Tibial artery (tissue), 4 donors: Measurements from ENCODE around the gene SYNGR4.

Experiments used
- DNase-seq, 2 donors: peaks; one replicate each; pipeline ENCODE4 v3.0.0-alpha.2; 2019
- H3K27ac ChIP-seq, 2 donors: fragments of 200-600 bp; sonication (generic) in 1 of 2; 1 replicate in 1 of 2; 2 replicates in 1 of 2; pipeline ENCODE4 v1.5.1; 2018 to 2019; ENCODE audit warnings: mild to moderate bottlenecking in 1 of 2
- H3K27me3 ChIP-seq, 2 donors: fragments of 200-600 bp; sonication (generic) in 1 of 2; one replicate each; pipeline versions ENCODE4 v1.5.1 to v1.6.0; 2016 to 2019
- H3K36me3 ChIP-seq, 3 donors: fragments of 200-600 bp; sonication (generic) in 2 of 3; one replicate each; pipeline ENCODE4 v1.5.1; 2016 to 2019; ENCODE audit warnings: mild to moderate bottlenecking in 2 of 3
- H3K4me1 ChIP-seq, 4 donors: fragments of 200-600 bp; sonication (generic) in 2 of 4; 1 replicate in 3 of 4; 2 replicates in 1 of 4; pipeline ENCODE4 v1.5.1; 2016 to 2019
- H3K4me3 ChIP-seq, 2 donors: fragments of 200-600 bp; sonication (generic) in 1 of 2; 1 replicate in 1 of 2; 2 replicates in 1 of 2; pipeline ENCODE4 v1.5.1; 2018 to 2019; ENCODE audit warnings: mild to moderate bottlenecking in 2 of 2
- H3K9me3 ChIP-seq, 3 donors: fragments of 200-600 bp; sonication (generic) in 1 of 3; one replicate each; pipeline ENCODE4 v1.5.1; 2016 to 2019
- CTCF ChIP-seq, 2 experiments: fragments of 200-600 bp in 1 of 2; fragments of 450-650 bp in 1 of 2; IDR thresholded peaks; one replicate each; pipeline ENCODE4 v1.5.1; 2017 to 2019; ENCODE audit warnings: antibody characterized with exemption in 2 of 2, mild to moderate bottlenecking in 1 of 2, moderate library complexity in 1 of 2
- intact Hi-C: fragments of 100-400 bp; cut with DNase I; formaldehyde crosslinking; loops from one replicate; pipeline ENCODE4 v1.15.0; 2023; ENCODE audit warnings: low total_unique reads

Gene SYNGR4

GRCh38 chr19:48415395-48415794 is 51.2 kb downstream of the SYNGR4 start:
- Histone ChIP-seq H3K36me3 (no peaks in the 10 kb centered on the region), H3K4me1 (peaks cover 0 to 16% (median 6%) of the 10 kb centered on the region in 4 donors), H3K4me3 (peak overlapping the region; percentile 18 to 22), H3K27ac (no peak overlapping the region), H3K27me3 (peaks cover 0 to 49% of the 10 kb centered on the region in 2 donors), H3K9me3 (no peaks in the 10 kb centered on the region)
- intact Hi-C loops, result no loop called here
- TF ChIP-seq CTCF (IDR thresholded peaks at IDR 0.05), result no peak
- peak; percentile 75 to 82 for DNase-seq

- Histone ChIP-seq H3K36me3 (no peaks in the 10 kb centered on the region), H3K4me3 (peak overlapping the region in 1 of 2 donors; percentile 22), H3K27me3 (peaks cover 0 to 47% of the 10 kb centered on the region in 2 donors), H3K9me3 (no peaks in the 10 kb centered on the region), H3K27ac (no peak overlapping the region), H3K4me1 (peaks cover 0 to 16% (median 6%) of the 10 kb centered on the region in 4 donors)
- intact Hi-C loops, result no loop called here
- no peak for DNase-seq
- TF ChIP-seq CTCF (IDR thresholded peaks at IDR 0.05), result no peak
Measured at GRCh38 chr19:48415806-48416221, 51.6 kb downstream of the SYNGR4 start.

DNA sequence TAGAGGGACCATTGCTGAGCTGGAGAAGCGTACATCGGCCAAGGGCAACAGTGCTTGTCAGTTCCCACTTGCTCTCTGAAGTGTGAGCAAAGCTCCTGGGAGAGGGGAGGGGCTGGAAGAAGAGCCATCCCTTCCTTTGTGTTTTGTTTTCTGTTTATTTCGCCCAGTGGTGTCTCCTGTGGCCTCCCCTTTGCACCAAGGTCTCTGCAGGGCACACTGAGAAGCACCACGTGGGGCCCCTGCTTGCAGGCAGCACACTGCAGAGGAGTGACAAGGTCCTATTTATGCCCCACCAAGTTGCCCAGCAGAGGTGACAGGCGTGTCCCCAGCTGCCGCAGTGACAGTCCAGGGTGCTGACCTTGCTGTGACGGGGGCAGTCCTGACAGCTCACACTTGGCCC is 53.3 kb downstream of the SYNGR4 start:
- Histone ChIP-seq H3K9me3 (no peaks in the 10 kb centered on the region), H3K27ac (no peak overlapping the region), H3K4me3 (no peak overlapping the region), H3K36me3 (no peaks in the 10 kb centered on the region), H3K27me3 (peaks cover 0 to 41% of the 10 kb centered on the region in 2 donors), H3K4me1 (peaks cover 0 to 16% (median 6%) of the 10 kb centered on the region in 4 donors)
- no peak for DNase-seq
- intact Hi-C loops, result no loop called here
- TF ChIP-seq CTCF (IDR thresholded peaks at IDR 0.05), result no peak

DNA sequence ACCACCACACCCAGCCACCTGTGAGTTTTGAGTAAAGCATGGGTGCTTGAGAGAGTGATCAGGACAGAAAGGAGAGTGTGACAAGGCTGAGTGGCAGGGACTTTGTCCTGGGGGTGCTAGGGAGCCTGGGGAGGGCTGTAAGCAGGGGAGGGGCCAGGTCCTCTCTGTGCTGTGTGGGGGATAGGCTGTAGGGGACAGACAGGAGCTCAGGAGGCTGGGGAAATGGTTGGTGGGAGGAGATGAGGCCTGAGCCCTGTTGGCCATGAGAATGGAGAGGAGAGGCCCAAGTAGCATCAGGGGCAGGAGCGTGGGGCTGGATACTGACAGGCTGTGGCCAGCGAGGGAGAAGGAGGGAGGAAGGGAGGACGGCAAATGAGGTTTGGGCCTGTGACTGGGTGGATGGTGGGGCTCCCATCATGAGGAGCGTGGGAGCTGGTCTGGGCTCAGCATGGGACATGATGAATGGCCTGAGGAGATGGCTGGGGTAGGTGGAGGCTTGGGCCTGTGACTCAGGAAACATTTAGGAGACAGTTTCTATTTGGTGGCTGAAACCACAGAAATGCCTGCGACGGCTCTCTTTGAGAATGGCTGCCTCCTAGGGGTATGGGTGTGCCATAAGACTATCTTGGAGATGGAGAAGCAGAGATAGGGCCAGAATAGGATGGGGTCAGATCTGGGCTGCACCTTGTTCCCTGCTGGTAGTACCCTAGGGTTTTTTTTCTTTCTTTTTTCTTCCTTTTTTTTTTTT is 54.3 kb downstream of the SYNGR4 start:
- Histone ChIP-seq H3K27me3 (peaks cover 0 to 41% of the 10 kb centered on the region in 2 donors), H3K4me1 (peaks cover 0 to 16% (median 6%) of the 10 kb centered on the region in 4 donors), H3K27ac (no peak overlapping the region), H3K36me3 (no peaks in the 10 kb centered on the region), H3K4me3 (no peak overlapping the region), H3K9me3 (no peaks in the 10 kb centered on the region)
- no peak for DNase-seq
- intact Hi-C loops, result no loop called here
- no peak for TF ChIP-seq CTCF (IDR thresholded peaks at IDR 0.05)

DNA sequence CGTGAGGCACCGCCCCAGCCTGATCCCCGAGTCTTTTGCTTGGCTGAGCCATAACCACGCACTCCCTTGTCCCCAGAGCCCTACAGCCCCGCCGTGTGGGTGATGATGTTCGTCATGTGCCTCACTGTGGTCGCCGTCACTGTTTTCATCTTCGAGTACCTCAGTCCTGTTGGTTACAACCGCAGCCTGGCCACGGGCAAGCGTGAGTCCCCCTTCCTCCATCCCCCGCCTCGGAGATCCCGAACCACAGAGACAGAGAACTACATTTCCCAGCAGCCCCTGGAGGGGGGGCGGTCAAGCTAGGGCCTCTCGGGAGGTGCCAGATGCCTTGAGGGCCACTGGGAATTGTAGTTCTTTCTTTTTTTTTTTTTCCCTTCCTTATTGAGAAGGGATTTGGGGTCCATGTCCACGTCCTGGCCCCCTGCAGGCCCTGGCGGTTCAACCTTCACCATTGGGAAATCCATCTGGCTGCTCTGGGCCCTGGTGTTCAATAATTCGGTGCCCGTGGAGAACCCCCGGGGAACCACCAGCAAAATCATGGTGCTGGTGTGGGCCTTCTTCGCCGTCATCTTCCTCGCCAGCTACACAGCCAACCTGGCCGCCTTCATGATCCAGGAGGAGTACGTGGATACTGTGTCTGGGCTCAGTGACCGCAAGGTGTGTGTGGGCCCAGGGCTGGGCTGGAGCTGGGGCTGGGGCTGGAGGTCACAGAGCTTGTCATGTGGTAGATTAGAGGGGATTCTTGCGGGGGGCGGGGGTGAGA is 55.2 kb downstream of the SYNGR4 start:
- Histone ChIP-seq H3K36me3 (no peaks in the 10 kb centered on the region), H3K4me1 (peaks cover 0 to 11% (median 6%) of the 10 kb centered on the region in 4 donors), H3K9me3 (no peaks in the 10 kb centered on the region), H3K27me3 (peaks cover 0 to 33% of the 10 kb centered on the region in 2 donors), H3K4me3 (no peak overlapping the region), H3K27ac (no peak overlapping the region)
- intact Hi-C loops, result no loop called here
- peak in 1 of 2 donors; percentile 47 for DNase-seq
- no peak for TF ChIP-seq CTCF (IDR thresholded peaks at IDR 0.05)
